Measurements from ENCODE around the gene TRAPPC1.

DNA sequence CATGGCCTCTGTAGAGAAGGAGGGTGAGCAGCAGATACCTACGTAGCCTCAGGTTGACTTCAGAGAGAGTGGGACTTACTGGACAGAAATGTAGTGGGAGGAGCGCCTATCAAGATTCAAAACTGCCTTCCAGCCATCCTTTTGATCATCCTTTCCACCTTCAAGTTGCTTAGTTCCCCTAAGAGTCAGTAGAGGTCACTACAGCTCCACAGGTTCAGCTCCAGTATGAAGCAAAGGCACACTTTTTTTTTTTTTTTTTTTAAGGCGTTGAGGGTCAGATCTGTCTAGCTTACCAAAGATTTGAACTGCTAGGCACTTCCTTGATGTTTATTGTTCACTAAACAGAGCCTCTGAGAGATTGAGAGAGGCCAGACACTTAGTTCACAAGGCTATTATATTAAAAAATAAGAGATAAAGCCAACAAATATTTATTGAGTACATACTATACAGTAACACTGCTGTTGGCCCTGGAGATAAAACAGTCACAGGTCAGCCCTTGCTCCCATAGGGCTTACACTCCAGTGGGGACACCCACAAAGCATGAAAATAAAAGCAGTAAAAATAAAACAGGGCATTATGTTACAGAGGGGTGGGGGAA is 18.7 kb downstream of the TRAPPC1 start:
- TF ChIP-seq, protein P1, sequence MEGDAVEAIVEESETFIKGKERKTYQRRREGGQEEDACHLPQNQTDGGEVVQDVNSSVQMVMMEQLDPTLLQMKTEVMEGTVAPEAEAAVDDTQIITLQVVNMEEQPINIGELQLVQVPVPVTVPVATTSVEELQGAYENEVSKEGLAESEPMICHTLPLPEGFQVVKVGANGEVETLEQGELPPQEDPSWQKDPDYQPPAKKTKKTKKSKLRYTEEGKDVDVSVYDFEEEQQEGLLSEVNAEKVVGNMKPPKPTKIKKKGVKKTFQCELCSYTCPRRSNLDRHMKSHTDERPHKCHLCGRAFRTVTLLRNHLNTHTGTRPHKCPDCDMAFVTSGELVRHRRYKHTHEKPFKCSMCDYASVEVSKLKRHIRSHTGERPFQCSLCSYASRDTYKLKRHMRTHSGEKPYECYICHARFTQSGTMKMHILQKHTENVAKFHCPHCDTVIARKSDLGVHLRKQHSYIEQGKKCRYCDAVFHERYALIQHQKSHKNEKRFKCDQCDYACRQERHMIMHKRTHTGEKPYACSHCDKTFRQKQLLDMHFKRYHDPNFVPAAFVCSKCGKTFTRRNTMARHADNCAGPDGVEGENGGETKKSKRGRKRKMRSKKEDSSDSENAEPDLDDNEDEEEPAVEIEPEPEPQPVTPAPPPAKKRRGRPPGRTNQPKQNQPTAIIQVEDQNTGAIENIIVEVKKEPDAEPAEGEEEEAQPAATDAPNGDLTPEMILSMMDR (IDR thresholded peaks at IDR 0.05): peak in 4 of 7 experiments; percentile 41 to 88 (median 62)
- TF ChIP-seq POLR2AphosphoS5 (IDR thresholded peaks at IDR 0.05): peak in 1 of 3 donors; percentile 44

Measured in stomach (tissue), 4 donors.